ENCODE data around the gene TRIO.

GRCh38 chr5:14229734-14230133 lies 86.6 kb downstream of the TRIO start:
- TF ChIP-seq ZNF274 (IDR thresholded peaks at IDR 0.05; ENCODE audit: low read depth, low read length) (no peak), SUZ12 (IDR thresholded peaks at IDR 0.05; ENCODE audit: extremely low read depth, insufficient read depth, insufficient read length) (no peak), YY1 (IDR thresholded peaks at IDR 0.05; ENCODE audit: insufficient read depth, insufficient read length) (no peak)
